GM12891 (cell line): ENCODE data around the gene KCP.
A peak's percentile ranks its signal among the peaks of the same experiment; 100 is the strongest.

Experiments
- DNase-seq: peaks from one replicate; pipeline ENCODE4 v3.0.0; 2011; ENCODE audit warnings: low spot score; ENCODE audit not compliant: insufficient read length
- FAIRE-seq: peaks from 2 replicates; lab custom pipeline; 2011; peaks lifted over from hg19 to GRCh38; lab: Jason Lieb, UNC
- PAX5 ChIP-seq: IDR thresholded peaks from 2 replicates; pipeline ENCODE4 v1.6.1; 2011; ENCODE audit warnings: low read length, moderate library complexity, mild to moderate bottlenecking; ENCODE audit not compliant: insufficient read depth, severe bottlenecking
- POLR2A ChIP-seq: IDR thresholded peaks from 2 replicates; pipeline ENCODE4 v1.6.1; 2011; ENCODE audit warnings: low read depth, low read length, control low read depth
- POLR2AphosphoS5 ChIP-seq: IDR thresholded peaks from 2 replicates; pipeline ENCODE4 v1.6.1; 2011; ENCODE audit warnings: low read depth, low read length, control low read depth
- POU2F2 ChIP-seq: IDR thresholded peaks from 2 replicates; pipeline ENCODE4 v1.6.1; 2011; ENCODE audit warnings: low read depth, mild to moderate bottlenecking, control low read depth, low read length, moderate library complexity
- SPI1 ChIP-seq: IDR thresholded peaks from 2 replicates; pipeline ENCODE4 v1.6.1; 2011; ENCODE audit warnings: low read depth, low read length, control low read depth
- TAF1 ChIP-seq: IDR thresholded peaks from 2 replicates; pipeline ENCODE4 v1.6.1; 2011; ENCODE audit warnings: low read depth, low read length, control low read depth

Gene KCP

DNA sequence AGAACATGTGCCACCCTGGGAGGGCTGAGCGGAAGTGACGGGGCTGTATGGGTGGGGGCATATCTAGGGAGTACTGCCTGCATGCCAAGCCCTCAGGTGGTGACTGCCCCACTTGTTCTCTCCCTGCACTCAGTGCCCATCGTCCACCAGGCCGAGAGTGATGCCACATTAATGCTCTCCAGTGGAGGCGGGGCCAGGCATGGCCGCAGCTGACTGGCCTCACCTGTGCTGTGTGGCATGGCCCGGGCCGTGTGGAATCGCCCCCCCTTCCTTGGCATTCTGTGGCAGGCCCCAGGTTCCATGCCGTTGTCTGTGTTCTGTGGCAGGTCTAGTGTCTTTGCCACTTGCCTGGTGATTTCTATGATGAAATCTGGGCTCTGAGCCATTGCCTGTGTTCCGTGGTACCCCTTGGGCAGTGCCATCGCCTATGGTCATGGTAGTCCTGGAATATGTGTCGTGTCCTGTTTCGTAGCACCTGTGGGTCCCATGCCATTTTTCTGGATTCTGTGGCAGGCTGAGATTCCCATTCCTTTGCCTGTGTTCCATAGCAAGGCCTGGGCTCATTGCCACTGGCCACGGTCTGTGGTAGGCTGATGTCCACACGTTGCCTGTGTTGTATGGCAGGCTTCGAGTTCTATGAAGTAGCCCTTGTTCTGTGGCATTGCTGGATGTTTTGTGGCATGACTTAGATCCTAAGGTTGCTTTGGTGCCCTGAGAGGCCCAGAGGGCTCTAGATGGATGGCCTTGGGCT is 71.4 kb downstream of the KCP start:
- no peak for TF ChIP-seq POLR2A
- TF ChIP-seq TAF1, result no peak
- no peak for TF ChIP-seq SPI1
- no peak for TF ChIP-seq POU2F2
- no peak for TF ChIP-seq PAX5
- FAIRE-seq (no peak), DNase-seq (no peak)

DNA sequence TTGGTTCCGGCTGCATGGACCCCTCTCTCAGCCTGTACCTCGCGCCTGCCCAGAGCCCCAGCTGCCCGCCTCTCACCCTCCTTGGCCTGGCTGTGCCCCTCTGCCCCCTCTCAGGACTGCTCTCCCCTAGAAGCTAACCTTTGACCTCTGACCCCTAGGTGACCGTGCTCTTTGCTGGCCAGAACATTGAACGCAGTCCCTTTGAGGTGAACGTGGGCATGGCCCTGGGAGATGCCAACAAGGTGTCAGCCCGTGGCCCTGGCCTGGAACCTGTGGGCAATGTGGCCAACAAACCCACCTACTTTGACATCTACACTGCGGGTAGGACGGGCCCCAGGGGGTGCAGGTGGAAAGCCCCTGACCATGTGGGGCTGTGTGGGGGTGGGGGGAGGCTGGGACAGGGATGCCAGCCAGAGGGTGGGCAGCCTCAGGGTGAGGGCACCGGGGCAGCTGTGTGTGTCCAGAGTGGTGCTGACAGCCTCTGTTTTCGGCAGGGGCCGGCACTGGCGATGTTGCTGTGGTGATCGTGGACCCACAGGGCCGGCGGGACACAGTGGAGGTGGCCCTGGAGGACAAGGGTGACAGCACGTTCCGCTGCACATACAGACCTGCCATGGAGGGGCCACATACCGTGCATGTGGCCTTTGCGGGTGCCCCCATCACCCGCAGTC is 72.3 kb downstream of the KCP start:
- DNase-seq (no peak), FAIRE-seq (no peak)
- no peak for TF ChIP-seq PAX5
- no peak for TF ChIP-seq POU2F2
- no peak for TF ChIP-seq POLR2A
- no peak for TF ChIP-seq POLR2AphosphoS5
- no peak for TF ChIP-seq SPI1
- TF ChIP-seq TAF1, result no peak

DNA sequence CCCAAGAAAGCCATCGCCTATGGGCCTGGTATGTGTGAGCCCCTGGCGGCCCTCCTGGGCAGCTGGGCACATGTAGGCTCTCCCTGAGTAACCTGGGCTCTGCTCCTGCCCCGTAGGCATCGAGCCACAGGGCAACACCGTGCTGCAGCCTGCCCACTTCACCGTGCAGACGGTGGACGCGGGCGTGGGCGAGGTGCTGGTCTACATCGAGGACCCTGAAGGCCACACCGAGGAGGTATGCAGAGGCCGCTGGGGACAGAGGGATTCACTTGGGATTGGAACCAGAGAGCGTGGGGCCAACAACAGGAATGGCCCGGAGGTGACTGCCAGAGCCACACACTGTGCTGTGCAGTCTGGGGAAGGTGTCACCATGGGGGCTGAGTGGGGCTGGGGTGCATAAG is 73.0 kb downstream of the KCP start:
- TF ChIP-seq POLR2A (no peak), SPI1 (no peak), POU2F2 (no peak), POLR2AphosphoS5 (no peak), PAX5 (no peak), TAF1 (no peak)
- FAIRE-seq, result no peak
- DNase-seq, result no peak

DNA sequence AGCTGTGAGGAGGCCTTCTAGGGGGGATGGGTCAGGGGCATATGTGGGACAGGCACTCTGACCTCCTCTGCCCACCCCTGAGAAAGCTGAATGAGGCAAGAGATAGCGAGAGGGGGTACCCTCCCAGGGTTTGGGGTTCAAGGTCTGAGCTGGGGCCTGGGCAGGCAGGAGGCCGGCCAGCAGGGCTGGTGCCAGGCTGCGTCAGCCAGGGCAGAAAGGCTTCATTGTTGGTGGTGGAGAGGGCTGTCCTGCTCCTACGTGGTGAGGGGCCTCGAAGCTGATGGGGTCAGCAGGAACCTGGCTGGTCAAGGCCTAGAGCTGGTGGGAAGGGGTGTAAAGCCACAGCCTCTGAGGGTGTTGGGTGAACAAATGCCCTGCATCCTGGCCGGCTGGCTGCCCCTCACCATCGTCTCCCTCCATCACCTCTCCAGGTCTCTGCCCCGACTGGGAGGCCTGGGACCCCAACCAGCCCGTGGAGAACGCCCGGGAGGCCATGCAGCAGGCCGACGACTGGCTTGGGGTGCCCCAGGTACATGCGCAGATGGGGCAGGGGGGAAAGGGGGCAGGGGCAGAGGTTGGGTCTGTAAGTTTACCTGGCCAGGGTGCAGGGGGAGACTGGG is 73.7 kb downstream of the KCP start:
- DNase-seq (peak; percentile 12), FAIRE-seq (no peak)
- TF ChIP-seq TAF1 (no peak), PAX5 (no peak), POLR2A (no peak), POU2F2 (no peak)

DNA sequence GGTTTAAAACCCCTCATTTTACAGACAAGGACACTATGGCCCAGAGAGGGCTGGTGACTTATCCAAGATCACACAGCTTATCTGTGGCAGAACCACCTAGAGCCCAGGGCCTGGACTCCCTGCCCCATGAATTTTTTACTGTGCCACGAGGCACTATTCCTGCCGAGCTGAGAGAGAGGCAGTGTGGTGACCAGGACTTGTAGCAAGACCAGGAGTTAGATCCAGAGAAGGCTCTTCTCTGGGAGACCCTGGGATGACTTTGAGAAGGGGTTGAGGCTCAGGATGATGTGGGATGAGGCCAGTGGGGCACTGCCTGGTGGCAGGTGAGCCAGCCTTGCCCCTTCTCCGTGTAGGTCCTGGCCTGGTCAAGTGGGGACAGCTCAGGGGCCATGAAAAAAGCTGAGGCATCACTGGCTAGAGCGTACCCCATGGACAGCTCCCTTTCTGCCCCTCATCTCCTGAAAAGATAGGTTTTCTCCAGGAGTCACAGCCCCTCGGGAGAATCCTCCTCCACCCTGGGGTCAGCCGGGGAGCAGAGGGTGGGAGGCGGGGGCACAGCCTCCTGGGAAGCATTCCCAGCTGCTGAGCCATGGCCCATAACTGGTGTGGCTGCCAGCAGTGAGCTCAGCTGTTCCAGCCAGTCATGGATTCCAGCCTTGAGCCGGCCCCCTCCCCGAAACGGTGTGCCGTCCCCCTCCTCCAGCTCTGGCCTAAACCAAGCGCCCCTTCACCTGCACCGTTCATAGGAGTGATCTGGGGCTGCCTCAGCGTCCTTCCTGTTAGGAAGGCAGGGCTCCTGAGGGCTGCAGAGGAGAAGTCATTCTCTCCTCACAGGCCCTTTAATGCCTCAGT is 74.5 kb downstream of the KCP start:
- TF ChIP-seq SPI1 (no peak), POLR2A (no peak), PAX5 (no peak), POLR2AphosphoS5 (no peak), TAF1 (no peak), POU2F2 (no peak)
- DNase-seq, result peak; percentile 11
- no peak for FAIRE-seq

DNA sequence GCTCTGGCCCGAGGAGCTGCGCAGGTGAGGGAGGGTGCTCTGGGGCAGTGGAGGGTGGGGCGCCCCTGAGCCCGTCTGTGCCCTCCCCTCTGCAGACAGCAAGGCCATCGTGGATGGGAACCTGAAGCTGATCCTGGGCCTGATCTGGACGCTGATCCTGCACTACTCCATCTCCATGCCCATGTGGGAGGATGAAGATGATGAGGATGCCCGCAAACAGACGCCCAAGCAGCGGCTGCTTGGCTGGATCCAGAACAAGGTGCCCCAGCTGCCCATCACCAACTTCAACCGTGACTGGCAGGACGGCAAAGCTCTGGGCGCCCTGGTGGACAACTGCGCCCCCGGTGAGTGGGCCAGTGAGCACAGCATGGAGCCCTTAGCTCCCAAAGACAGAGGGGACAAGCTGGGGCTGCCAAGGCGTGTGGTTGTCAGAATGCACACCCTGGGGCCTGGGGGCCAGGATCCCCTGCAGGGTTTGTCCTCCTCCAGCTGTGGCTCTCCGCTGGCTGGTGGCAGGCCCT is 75.2 kb downstream of the KCP start:
- TF ChIP-seq PAX5, result no peak
- TF ChIP-seq POLR2A, result no peak
- TF ChIP-seq POLR2AphosphoS5, result no peak
- TF ChIP-seq SPI1, result no peak
- TF ChIP-seq TAF1, result no peak
- no peak for TF ChIP-seq POU2F2
- no peak for DNase-seq
- no peak for FAIRE-seq

DNA sequence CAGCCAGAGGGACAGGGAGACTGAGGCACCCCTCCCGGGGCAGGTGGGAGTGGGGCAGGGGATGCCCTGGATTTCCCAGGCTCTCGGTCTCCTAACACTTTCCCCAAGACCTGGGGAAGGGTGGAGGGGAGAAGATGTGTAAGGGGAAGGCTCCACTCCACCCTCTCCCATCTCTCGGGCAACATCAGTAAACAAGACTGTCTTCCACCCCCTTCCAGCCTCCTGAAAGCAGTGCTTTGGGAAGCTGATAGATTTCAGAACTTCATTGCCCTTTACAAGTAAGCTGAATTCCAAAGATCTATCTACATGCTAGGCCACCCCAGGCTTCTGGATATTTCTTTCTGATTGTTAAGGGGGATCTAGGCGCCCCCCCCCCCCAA is 76.6 kb downstream of the KCP start:
- FAIRE-seq, result no peak
- DNase-seq, result no peak
- no peak for TF ChIP-seq PAX5
- no peak for TF ChIP-seq POLR2A
- no peak for TF ChIP-seq TAF1
- TF ChIP-seq POU2F2, result no peak
- no peak for TF ChIP-seq SPI1
- TF ChIP-seq POLR2AphosphoS5, result no peak

DNA sequence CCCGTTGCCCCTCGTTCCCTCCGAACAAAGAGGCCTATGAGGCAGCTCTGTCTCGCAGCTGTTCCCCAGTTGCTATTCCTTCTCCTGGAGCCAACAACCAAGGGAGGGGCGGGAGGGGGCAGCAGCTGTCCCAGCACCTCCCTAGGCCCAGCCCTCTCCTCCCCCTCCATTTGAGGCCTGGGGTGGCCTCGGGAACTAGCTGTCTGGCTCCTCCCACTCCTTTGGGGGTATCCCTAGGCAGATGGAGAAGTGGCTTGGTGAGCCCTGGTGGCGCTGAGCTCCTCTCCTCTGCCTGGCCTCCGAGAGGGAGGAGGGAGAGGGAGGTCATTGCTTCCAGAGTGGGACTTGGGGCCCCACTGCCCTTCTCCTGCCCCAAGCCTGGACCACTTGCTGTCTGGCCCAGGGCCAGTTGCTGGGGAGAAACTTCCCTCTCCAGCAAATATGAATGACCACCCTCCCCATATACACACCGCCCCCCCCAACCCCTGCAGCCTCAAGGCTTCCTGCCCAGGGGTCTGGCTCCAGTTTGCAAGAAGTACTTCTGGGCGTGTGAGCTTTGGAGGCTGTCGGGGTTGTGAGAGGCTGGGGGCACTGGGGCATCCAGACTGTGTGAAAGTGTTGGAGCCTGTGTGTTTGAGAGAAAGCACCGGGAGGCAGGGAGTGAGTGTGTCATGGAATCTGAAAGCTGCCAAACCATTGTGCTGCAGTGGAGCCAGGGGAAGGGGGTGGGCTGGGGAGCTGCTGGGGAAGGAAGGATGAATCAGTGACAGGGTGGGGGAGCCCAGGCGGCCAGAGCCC is 77.2 kb downstream of the KCP start:
- no peak for TF ChIP-seq SPI1
- no peak for TF ChIP-seq POU2F2
- no peak for TF ChIP-seq PAX5
- no peak for TF ChIP-seq TAF1
- TF ChIP-seq POLR2A, result no peak
- TF ChIP-seq POLR2AphosphoS5, result no peak
- no peak for DNase-seq
- no peak for FAIRE-seq
